Esophagus (tissue), 2 donors: ENCODE measurements around the gene ZFP62. TPM values are rescaled to one million over a fixed set of nuclear protein-coding genes. Genes with fewer than 3 reads are reported as not detected.

Experiments used
- H3K27ac ChIP-seq, 2 donors: one replicate each; pipeline ENCODE4 v1.5.1; 2013; ENCODE audit warnings: low read depth in 2 of 2, mild to moderate bottlenecking in 2 of 2, inconsistent platforms in 1 of 2, low read length in 1 of 2, moderate library complexity in 1 of 2
- H3K27me3 ChIP-seq, 2 donors: one replicate each; pipeline ENCODE4 v1.6.1; 2013; ENCODE audit warnings: low read length in 2 of 2, control low read depth in 1 of 2, mild to moderate bottlenecking in 1 of 2; ENCODE audit not compliant: insufficient read depth in 2 of 2, control insufficient read depth in 1 of 2
- H3K36me3 ChIP-seq, 2 donors: one replicate each; pipeline ENCODE4 v1.6.1; 2013; ENCODE audit warnings: low read length in 1 of 2; ENCODE audit not compliant: control insufficient read depth in 2 of 2, insufficient read depth in 2 of 2
- H3K4me1 ChIP-seq, 2 donors: one replicate each; pipeline ENCODE4 v1.6.1; 2013; ENCODE audit warnings: low read length in 1 of 2; ENCODE audit not compliant: control insufficient read depth in 2 of 2, insufficient read depth in 2 of 2
- H3K4me3 ChIP-seq, 2 donors: one replicate each; pipeline ENCODE4 v1.5.1; 2013; ENCODE audit warnings: low read length in 2 of 2, mild to moderate bottlenecking in 2 of 2, low read depth in 1 of 2, moderate library complexity in 1 of 2
- H3K9me3 ChIP-seq, 2 donors: one replicate each; pipeline ENCODE4 v1.6.1; 2013; ENCODE audit warnings: mild to moderate bottlenecking in 2 of 2, low read depth in 1 of 2, low read length in 1 of 2, moderate library complexity in 1 of 2; ENCODE audit not compliant: control insufficient read depth in 2 of 2, insufficient read depth in 1 of 2
- WGBS, 2 donors: extraction: QIAGEN DNeasy Blood & Tissue Kit; methylation state at CpG; one replicate each; pipeline ENCODE4 v1.1.7; 2013; 5-methylcytosine and 5-hydroxymethylcytosine counted together
- polyA plus RNA-seq, 2 donors: library from polyadenylated mRNA; stranded (reverse); fragments of 200-250 nt; gene quantifications; one replicate each; pipeline ENCODE4 v1.2.3, GENCODE V29; 2013
- donor health status: healthy with polysubstance abuse.
- donor health status: Bipolar disorder and iron deficiency.

The ZFP62 gene
- polyA plus RNA-seq, 2 donors: 10.3 to 23.6 TPM

GRCh38 chr5:180852495-180852894, 8.6 kb downstream of the ZFP62 start:
- Histone ChIP-seq H3K9me3 (peaks cover 2 to 13% of the 10 kb centered on the region in 2 donors), H3K27me3 (no peaks in the 10 kb centered on the region), H3K4me3 (no peak overlapping the region), H3K36me3 (peaks cover 21 to 27% of the 10 kb centered on the region in 2 donors), H3K27ac (no peak overlapping the region), H3K4me1 (no peaks in the 10 kb centered on the region)
- 81 to 90% methylated on average over 4 of the region's 4 CpGs for WGBS, 2 donors

DNA sequence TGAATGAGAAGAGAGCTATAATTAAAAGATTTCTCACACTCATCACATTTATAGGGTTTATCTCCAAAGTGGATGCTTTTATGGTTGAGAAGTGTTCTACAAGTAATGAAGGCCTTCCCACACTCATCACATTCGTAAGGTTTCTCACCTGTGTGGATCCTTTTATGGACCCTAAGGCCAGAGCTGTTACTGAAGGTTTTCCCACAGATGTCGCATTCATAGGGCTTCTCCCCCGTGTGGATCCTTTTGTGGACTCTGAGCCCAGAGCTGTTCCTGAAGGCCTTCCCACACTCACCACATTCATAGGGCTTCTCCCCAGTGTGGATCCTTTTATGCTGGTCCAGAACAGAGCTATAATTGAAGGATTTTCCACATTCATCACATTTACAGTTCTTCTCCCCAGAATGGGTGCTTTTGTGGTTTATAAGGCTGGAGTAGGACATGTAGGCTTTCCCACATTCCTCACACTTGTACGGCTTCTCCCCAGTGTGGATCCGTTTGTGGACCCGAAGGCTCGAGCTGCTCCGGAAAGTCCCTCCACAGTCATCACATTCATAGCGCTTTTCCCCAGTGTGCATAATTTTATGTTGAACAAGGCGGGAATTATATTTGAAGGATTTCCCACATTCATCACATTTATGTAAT, 10.5 kb downstream of the ZFP62 start:
- 97 to 98% methylated on average over 10 of the region's 10 CpGs for WGBS, 2 donors
- Histone ChIP-seq H3K4me3 (no peak overlapping the region), H3K4me1 (no peaks in the 10 kb centered on the region), H3K27ac (no peak overlapping the region), H3K9me3 (peaks cover 2 to 15% of the 10 kb centered on the region in 2 donors), H3K27me3 (no peaks in the 10 kb centered on the region), H3K36me3 (peaks cover 21 to 22% of the 10 kb centered on the region in 2 donors)

- no peak overlapping the region for H3K27ac ChIP-seq
- H3K36me3 ChIP-seq: peaks cover 18 to 21% of the 10 kb centered on the region in 2 donors
- H3K9me3 ChIP-seq: peaks cover 2 to 15% of the 10 kb centered on the region in 2 donors
- peak overlapping the region in 1 of 2 donors; percentile 2 for H3K4me3 ChIP-seq
- no peaks in the 10 kb centered on the region for H3K4me1 ChIP-seq
- no peaks in the 10 kb centered on the region for H3K27me3 ChIP-seq
- 95 to 98% methylated on average over 4 of the region's 4 CpGs for WGBS, 2 donors
Observed at GRCh38 chr5:180849827-180850226, 11.2 kb downstream of the ZFP62 start.

- H3K36me3 ChIP-seq: peaks cover 18 to 21% of the 10 kb centered on the region in 2 donors
- no peaks in the 10 kb centered on the region for H3K27me3 ChIP-seq
- H3K27ac ChIP-seq: no peak overlapping the region
- H3K4me1 ChIP-seq: no peaks in the 10 kb centered on the region
- peaks cover 2 to 15% of the 10 kb centered on the region in 2 donors for H3K9me3 ChIP-seq
- WGBS, 2 donors: 100% methylated on average over 1 of the region's 1 CpG
- no peak overlapping the region for H3K4me3 ChIP-seq
Observed at GRCh38 chr5:180848878-180849277, 12.2 kb downstream of the ZFP62 start.

GRCh38 chr5:180848265-180848664, 12.8 kb downstream of the ZFP62 start:
- 91 to 100% methylated on average over 1 of the region's 1 CpG for WGBS, 2 donors
- peaks cover 2 to 15% of the 10 kb centered on the region in 2 donors for H3K9me3 ChIP-seq
- peaks cover 18 to 21% of the 10 kb centered on the region in 2 donors for H3K36me3 ChIP-seq
- no peaks in the 10 kb centered on the region for H3K4me1 ChIP-seq
- H3K27ac ChIP-seq: no peak overlapping the region
- no peaks in the 10 kb centered on the region for H3K27me3 ChIP-seq
- H3K4me3 ChIP-seq: no peak overlapping the region

GRCh38 chr5:180847026-180847425, 14.1 kb downstream of the ZFP62 start:
- Histone ChIP-seq H3K4me1 (no peaks in the 10 kb centered on the region), H3K36me3 (peaks cover 18 to 21% of the 10 kb centered on the region in 2 donors), H3K4me3 (no peak overlapping the region), H3K27ac (no peak overlapping the region), H3K9me3 (peaks cover 2 to 15% of the 10 kb centered on the region in 2 donors), H3K27me3 (no peaks in the 10 kb centered on the region)
- WGBS, 2 donors: 32 to 44% methylated on average over 3 of the region's 3 CpGs

GRCh38 chr5:180844858-180845257, 16.2 kb downstream of the ZFP62 start:
- H3K36me3 ChIP-seq: peaks cover 4 to 6% of the 10 kb centered on the region in 2 donors
- H3K4me1 ChIP-seq: no peaks in the 10 kb centered on the region
- H3K9me3 ChIP-seq: peaks cover 0 to 3% of the 10 kb centered on the region in 2 donors
- no peak overlapping the region for H3K4me3 ChIP-seq
- no peak overlapping the region for H3K27ac ChIP-seq
- H3K27me3 ChIP-seq: no peaks in the 10 kb centered on the region
- WGBS, 2 donors: 98 to 100% methylated on average over 1 of the region's 1 CpG

GRCh38 chr5:180844432-180844831, 16.6 kb downstream of the ZFP62 start:
- no peaks in the 10 kb centered on the region for H3K4me1 ChIP-seq
- H3K36me3 ChIP-seq: peaks cover under 1 to 4% of the 10 kb centered on the region in 2 donors
- peaks cover 0 to 3% of the 10 kb centered on the region in 2 donors for H3K9me3 ChIP-seq
- 56 to 66% methylated on average over 3 of the region's 3 CpGs for WGBS, 2 donors
- no peak overlapping the region for H3K4me3 ChIP-seq
- H3K27ac ChIP-seq: no peak overlapping the region
- no peaks in the 10 kb centered on the region for H3K27me3 ChIP-seq

GRCh38 chr5:180839935-180840334, 21.1 kb downstream of the ZFP62 start:
- no peaks in the 10 kb centered on the region for H3K9me3 ChIP-seq
- peaks cover 0 to 7% of the 10 kb centered on the region in 2 donors for H3K36me3 ChIP-seq
- no peak overlapping the region for H3K27ac ChIP-seq
- H3K4me3 ChIP-seq: no peak overlapping the region
- WGBS, 2 donors: 94 to 97% methylated on average over 3 of the region's 3 CpGs
- H3K27me3 ChIP-seq: no peaks in the 10 kb centered on the region
- H3K4me1 ChIP-seq: no peaks in the 10 kb centered on the region

DNA sequence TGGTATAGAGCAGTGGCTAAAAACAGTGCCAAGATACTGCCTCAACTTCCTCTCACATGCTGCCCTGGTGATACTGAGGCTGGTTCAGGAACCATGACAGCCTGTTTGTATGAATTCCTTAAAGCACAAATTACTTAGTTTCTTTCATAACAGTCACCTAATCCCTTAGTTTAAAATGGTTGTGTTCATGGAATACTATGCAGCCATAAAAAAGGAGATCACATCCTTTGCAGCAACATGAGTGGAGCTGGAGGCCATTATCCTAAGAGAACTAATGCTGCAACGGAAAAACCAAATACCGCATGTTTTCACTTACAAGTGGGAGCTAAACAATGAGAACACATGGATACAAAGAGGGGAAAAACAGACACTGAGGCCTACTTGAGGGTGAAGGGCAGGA, 21.8 kb downstream of the ZFP62 start:
- H3K27ac ChIP-seq: no peak overlapping the region
- H3K27me3 ChIP-seq: no peaks in the 10 kb centered on the region
- no peaks in the 10 kb centered on the region for H3K9me3 ChIP-seq
- peaks cover 4 to 12% of the 10 kb centered on the region in 2 donors for H3K36me3 ChIP-seq
- no peaks in the 10 kb centered on the region for H3K4me1 ChIP-seq
- no peak overlapping the region for H3K4me3 ChIP-seq
- WGBS, 2 donors: 98% methylated on average over 2 of the region's 2 CpGs
